Fibroblast of gingiva (primary cell): Measurements from ENCODE around the gene GIPR.
"Not testable (repeated sequence)": the region's sequence is repeated elsewhere in the genome, so short reads cannot be mapped to it uniquely, and the experiment has no call there.

ENCODE experiments used
- DNase-seq: peaks from one replicate; pipeline ENCODE4 v3.0.0-alpha.2; 2011; ENCODE audit warnings: low read depth

Gene GIPR

GRCh38 chr19:45667620-45668341 lies at the start of gene GIPR:
GIPR (plus strand) TSS chr19:45668221; CDS start chr19:45669521, 1,300 bp downstream.
- DNase-seq: no peak

GRCh38 chr19:45621389-45621788 lies 46.6 kb upstream of the GIPR start:
- DNase-seq: no peak

- no peak for DNase-seq
Measured at GRCh38 chr19:45621976-45622503, 46.0 kb upstream of the GIPR start.

- no peak for DNase-seq
Measured at GRCh38 chr19:45623984-45624383, 44.0 kb upstream of the GIPR start.

GRCh38 chr19:45628219-45628618 lies 39.8 kb upstream of the GIPR start:
- DNase-seq: not testable (repeated sequence)

GRCh38 chr19:45629704-45630103 lies 38.3 kb upstream of the GIPR start:
- no peak for DNase-seq

GRCh38 chr19:45630463-45630862 lies 37.6 kb upstream of the GIPR start:
- peak; percentile 85 for DNase-seq

DNA sequence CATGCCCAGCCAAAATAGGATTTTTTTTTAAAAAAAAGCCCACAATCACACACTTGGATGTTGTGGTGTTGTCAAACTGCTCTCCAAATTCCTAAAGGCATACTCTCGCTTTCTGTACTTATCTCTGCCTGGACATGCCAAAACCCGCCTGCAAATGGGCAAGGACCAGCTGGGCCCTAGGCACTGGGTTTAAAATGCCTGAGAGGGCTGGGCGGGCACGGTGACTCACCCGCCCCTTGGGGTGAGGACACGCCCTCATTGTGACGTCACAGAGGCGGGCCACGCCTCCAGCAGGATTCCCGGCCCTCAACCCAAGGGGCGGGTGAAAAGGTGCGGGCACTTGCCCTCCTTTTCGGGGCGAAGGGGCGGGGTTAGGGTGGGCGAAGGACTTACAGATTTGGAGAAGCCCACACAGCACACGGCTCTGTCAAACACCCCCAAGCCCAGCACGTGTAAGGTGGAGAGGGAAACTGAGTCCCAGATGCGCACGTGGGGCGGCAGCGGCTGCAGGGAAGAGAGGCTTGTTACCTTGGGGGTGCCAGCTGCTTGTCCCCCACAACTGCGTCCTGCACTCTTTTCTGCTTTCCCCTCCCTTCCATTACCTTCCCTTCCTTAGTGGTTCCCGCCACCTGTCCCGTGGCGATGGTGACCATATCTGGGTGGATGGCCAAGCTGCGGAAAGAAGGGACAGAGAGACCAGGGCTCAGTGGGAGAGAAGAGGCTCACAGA lies 35.4 kb upstream of the GIPR start:
- DNase-seq: peak; percentile 92

GRCh38 chr19:45636275-45636674 lies 31.7 kb upstream of the GIPR start:
- no peak for DNase-seq

DNA sequence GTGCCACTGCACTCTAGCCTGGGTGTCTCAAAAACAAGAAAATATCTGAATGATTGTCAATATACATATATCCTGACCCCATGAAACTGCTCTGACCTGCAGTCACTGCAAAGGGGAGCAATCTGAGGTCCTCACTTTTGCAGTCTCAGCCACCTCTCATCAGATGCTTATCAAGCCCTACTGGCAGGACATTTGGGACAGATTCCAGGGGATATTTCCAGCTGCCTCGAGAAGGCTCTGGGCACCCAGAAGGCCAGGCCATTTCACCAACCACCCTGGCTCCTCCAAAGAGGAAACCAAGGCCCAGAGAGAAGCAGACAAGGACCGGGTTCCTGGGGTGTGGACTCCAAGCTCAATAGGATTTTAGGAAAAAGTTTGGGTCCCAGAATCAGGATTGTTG lies 31.1 kb upstream of the GIPR start:
- no peak for DNase-seq

DNA sequence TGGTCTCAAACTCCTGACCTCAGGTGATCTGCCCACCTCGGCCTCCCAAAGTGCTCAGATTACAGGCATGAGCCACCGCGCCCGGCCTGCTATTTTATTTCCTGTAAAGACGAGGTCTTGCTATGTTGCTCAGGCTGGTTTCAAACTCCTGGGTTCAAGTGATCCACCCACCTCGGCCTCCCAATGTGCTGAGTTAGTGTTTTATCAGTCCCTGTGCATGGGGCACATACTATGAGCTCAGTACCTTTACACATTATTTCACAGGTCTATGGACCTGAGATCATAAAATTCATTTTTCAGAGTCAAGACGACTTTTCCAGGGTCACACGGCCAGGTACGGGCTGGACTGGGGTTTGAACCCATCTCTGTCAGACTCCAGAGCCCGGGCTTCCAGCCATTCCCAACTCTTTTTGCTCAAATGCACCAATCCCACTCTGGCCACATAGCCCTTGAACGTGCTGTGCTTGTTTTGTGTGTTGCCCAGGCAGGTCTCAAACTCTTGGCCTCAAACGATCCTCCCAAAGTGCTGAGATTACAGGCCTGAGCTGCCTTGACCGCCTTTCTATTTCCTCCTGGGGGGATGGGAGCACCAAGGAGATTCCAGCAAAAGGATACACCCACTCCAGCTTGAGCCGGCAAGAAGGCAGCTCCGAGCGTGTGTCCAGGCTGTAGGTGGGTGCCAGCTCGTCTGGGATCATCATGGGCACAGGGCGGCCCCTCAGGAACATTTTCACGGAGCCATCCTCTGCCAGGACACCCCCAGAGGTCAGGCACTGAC lies 29.9 kb upstream of the GIPR start:
- DNase-seq: peak; percentile 41

- DNase-seq: no peak
Measured at GRCh38 chr19:45638930-45639729, 28.9 kb upstream of the GIPR start, which contains the start of gene EML2. EML2 (minus strand) TSS chr19:45639397; CDS start chr19:45639376, 21 bp downstream.

DNA sequence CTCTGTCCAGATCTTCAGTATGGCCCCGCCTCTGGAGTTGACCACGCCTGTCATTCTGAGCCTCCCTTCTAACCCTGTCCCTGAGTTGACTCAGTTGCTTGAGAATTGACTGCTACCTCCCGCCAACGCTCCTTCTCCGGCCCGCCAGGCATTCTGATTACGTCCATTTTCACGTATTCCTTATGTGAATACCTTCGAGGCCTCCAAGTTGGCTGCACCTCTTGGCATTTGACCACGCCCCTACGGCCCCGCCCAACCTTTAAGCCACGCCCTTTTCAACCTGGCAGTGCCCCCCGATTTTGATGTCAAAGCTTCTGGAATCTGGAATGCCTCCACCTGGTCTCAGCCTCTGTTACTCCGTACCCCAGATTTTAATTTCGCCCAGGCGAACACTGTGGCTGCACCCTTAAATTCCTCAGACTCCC lies 27.2 kb upstream of the GIPR start:
- DNase-seq: no peak

DNA sequence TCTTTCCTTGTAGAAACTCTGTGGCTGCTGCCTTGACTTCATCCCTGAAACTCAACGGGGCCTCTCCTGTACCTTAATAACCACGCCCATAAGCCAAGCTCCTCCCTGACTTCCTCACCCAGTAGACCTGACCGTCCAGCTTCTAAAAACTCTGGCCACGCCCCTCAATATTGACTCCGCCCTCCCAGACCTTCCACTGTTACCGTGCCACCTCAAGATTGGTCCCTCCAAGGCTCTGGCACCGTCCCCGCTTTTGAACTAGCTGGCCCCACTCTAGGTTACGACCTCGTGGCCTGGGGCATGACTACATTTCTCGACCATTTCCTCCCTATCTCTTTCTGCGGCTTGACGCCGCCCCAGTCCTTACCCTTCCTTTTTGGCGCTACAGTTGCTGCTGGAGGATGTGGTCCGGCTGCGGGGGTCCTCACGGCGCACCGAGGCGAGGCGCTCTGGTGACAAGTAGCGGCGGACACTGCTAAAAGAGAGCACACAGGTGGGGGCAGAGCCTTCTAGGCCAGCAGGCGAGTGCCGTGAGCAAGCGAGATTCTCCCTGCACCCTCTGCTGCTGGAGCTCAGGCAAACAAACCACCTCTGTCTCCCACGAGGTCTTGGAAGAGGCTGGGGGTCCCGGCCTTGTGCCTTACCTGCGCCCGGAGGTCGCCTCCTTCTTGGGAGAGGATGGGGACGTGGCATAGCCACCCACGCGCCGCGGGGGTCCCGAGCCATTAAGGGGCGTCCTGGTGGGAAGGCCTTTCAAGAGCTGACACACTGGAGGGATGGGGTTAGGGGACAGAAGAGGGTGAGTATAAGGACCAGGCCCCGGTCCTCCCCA lies 26.5 kb upstream of the GIPR start:
- DNase-seq: peak; percentile 45

- peak; percentile 66 for DNase-seq
Measured at GRCh38 chr19:45643024-45643926, 24.7 kb upstream of the GIPR start.

GRCh38 chr19:45643927-45644771 lies 23.9 kb upstream of the GIPR start:
- no peak for DNase-seq

DNA sequence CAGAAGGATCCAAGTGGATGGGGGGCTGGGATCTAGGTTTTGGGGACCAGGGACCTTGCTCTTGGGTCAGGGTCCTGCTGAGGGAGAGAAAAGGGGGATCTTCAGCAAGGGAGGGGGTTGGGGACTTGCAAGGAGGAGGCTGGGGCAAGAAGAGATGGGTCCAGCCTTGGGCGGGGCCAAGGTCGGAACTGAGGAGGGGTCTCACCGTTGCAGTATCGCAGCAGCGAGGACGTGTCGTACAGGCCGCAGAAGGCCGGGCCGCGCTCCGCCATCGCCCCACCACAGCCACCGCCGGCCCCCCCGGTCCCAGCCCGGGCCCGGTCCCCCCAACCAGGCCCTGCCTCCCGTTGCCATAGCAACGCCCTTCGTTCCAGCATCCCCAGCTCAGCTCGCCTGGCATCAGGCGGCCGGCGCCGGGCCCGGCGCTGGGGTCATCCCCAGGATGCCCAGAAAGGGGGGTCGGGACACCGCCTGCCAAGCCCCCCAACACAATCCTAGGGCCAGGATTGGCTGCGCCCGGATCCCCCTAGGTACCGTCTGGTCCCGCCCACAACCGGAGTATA lies 22.9 kb upstream of the GIPR start:
- DNase-seq: no peak

DNA sequence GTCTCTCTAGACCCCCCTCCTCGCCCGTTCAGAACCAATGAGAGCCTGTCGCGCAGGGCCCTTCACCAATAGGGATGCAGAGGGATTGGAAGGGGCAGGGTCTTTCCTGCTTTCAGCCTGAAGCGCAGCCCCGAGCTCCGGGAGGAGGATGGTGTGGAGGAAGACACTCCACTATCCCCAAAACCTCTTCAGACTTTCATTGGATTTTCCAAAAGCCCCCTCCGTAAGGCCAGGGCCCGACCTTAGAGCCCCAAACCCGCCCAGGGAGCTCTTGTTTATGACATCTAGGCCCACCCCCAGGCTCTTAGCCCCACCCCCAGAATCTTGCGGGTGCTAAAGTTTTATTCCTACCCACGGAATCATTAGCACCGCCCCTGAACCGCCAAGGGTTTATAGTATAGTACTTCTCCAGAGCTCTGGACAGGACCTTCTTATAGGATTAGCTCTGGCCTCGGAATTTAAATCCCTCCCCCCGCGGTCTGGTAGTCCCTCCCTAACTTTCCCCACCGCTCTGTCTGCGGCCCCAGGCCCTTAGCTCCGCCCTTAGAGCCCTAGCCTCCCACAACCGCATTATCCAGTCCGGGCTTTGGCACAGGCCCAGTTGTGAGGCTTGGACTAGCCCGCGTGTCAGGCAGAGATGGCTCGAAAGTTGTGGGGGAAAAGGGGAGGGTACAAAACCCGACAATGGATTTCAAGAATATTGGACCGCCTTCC lies 22.2 kb upstream of the GIPR start:
- peak; percentile 75 for DNase-seq
